ENCODE results near the gene MDK.

DNA sequence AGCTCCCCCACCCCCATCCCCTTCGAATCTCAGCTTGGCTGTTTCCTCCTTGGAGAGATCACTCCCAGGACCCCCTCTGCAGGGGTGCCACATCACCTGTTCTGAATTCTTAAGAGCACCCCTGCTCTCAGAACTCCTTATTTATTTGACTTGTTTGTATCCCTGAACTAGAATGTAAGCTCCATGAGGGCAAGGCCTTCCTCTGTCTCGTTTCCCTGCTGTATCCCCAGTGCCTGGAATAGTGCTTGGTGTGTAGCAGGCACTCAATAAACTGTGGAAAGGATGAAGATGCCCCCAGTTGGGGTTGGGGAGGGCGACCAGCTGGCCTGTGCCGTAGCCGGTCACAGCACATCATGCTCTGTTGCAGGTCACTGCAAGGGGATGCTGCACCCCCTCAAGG lies 3.6 kb upstream of the MDK start:
- TF ChIP-seq POLR2AphosphoS5 (IDR thresholded peaks at IDR 0.05) (no peak), SMC3 (conservative IDR thresholded peaks at IDR 0.05; ENCODE audit: poor library complexity) (no peak), EP300 (conservative IDR thresholded peaks at IDR 0.05; ENCODE audit: poor library complexity, severe bottlenecking) (no peak), RAD21 (conservative IDR thresholded peaks at IDR 0.05) (no peak), EZH2 (IDR thresholded peaks at IDR 0.05; ENCODE audit: borderline replicate concordance, insufficient read depth, low read length, poor library complexity, severe bottlenecking) (no peak)
- TF ChIP-seq, protein P1, sequence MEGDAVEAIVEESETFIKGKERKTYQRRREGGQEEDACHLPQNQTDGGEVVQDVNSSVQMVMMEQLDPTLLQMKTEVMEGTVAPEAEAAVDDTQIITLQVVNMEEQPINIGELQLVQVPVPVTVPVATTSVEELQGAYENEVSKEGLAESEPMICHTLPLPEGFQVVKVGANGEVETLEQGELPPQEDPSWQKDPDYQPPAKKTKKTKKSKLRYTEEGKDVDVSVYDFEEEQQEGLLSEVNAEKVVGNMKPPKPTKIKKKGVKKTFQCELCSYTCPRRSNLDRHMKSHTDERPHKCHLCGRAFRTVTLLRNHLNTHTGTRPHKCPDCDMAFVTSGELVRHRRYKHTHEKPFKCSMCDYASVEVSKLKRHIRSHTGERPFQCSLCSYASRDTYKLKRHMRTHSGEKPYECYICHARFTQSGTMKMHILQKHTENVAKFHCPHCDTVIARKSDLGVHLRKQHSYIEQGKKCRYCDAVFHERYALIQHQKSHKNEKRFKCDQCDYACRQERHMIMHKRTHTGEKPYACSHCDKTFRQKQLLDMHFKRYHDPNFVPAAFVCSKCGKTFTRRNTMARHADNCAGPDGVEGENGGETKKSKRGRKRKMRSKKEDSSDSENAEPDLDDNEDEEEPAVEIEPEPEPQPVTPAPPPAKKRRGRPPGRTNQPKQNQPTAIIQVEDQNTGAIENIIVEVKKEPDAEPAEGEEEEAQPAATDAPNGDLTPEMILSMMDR (IDR thresholded peaks at IDR 0.05; ENCODE audit: poor library complexity, severe bottlenecking) = no peak
